Measurements from ENCODE around the gene METTL21A. TPM values are rescaled to one million over a fixed set of nuclear protein-coding genes. Genes with fewer than 3 reads are reported as not detected.

The METTL21A gene
- total RNA-seq, 1 donor from 2014 or later: 4.7 TPM

GRCh38 chr2:207624185-207625013 lies 795 bp downstream of the METTL21A start:
- no peaks in the 10 kb centered on the region for H3K9me3 ChIP-seq (ENCODE audit: control insufficient read depth in 3 of 3, low read length in 3 of 3)
- H3K4me3 ChIP-seq (ENCODE audit: low read length in 3 of 3): peak overlapping the region; percentile 89 to 96 (median 90)
- H3K9ac ChIP-seq (ENCODE audit: low read depth in 1 of 3, low read length in 3 of 3): peak overlapping the region; percentile 80 to 87 (median 81)
- no peaks in the 10 kb centered on the region for H3K27me3 ChIP-seq (ENCODE audit: control insufficient read depth in 3 of 3, insufficient read depth in 3 of 3, low read length in 3 of 3)
- H3K4me1 ChIP-seq (ENCODE audit: control insufficient read depth in 3 of 3, insufficient read depth in 3 of 3, low read length in 3 of 3): peaks cover 9 to 17% (median 11%) of the 10 kb centered on the region in 3 donors
- peak overlapping the region; percentile 86 for H3K27ac ChIP-seq (ENCODE audit: low read depth, low read length)
- H3K36me3 ChIP-seq (ENCODE audit: control insufficient read depth in 3 of 3, insufficient read depth in 3 of 3, low read length in 3 of 3): peaks cover 8 to 10% (median 9%) of the 10 kb centered on the region in 3 donors

GRCh38 chr2:207621501-207622039 lies 3.6 kb downstream of the METTL21A start:
- Histone ChIP-seq H3K4me3 (ENCODE audit: low read length in 3 of 3) (no peak overlapping the region), H3K4me1 (ENCODE audit: control insufficient read depth in 3 of 3, insufficient read depth in 3 of 3, low read length in 3 of 3) (peaks cover 9 to 17% (median 11%) of the 10 kb centered on the region in 3 donors), H3K9ac (ENCODE audit: low read depth in 1 of 3, low read length in 3 of 3) (no peak overlapping the region), H3K27ac (ENCODE audit: low read depth, low read length) (no peak overlapping the region), H3K9me3 (ENCODE audit: control insufficient read depth in 3 of 3, low read length in 3 of 3) (no peaks in the 10 kb centered on the region), H3K36me3 (ENCODE audit: control insufficient read depth in 3 of 3, insufficient read depth in 3 of 3, low read length in 3 of 3) (peaks cover 9 to 19% (median 13%) of the 10 kb centered on the region in 3 donors), H3K27me3 (ENCODE audit: control insufficient read depth in 3 of 3, insufficient read depth in 3 of 3, low read length in 3 of 3) (no peaks in the 10 kb centered on the region)

- H3K4me1 ChIP-seq (ENCODE audit: control insufficient read depth in 3 of 3, insufficient read depth in 3 of 3, low read length in 3 of 3): peaks cover 9 to 11% (median 10%) of the 10 kb centered on the region in 3 donors
- H3K36me3 ChIP-seq (ENCODE audit: control insufficient read depth in 3 of 3, insufficient read depth in 3 of 3, low read length in 3 of 3): peaks cover 11 to 19% (median 13%) of the 10 kb centered on the region in 3 donors
- no peaks in the 10 kb centered on the region for H3K9me3 ChIP-seq (ENCODE audit: control insufficient read depth in 3 of 3, low read length in 3 of 3)
- H3K27ac ChIP-seq (ENCODE audit: low read depth, low read length): no peak overlapping the region
- no peaks in the 10 kb centered on the region for H3K27me3 ChIP-seq (ENCODE audit: control insufficient read depth in 3 of 3, insufficient read depth in 3 of 3, low read length in 3 of 3)
- H3K4me3 ChIP-seq (ENCODE audit: low read length in 3 of 3): no peak overlapping the region
- H3K9ac ChIP-seq (ENCODE audit: low read depth in 1 of 3, low read length in 3 of 3): no peak overlapping the region
These were observed 5.4 kb downstream of the METTL21A start for GRCh38 chr2:207619764-207620203.

- no peaks in the 10 kb centered on the region for H3K27me3 ChIP-seq (ENCODE audit: control insufficient read depth in 3 of 3, insufficient read depth in 3 of 3, low read length in 3 of 3)
- no peaks in the 10 kb centered on the region for H3K9me3 ChIP-seq (ENCODE audit: control insufficient read depth in 3 of 3, low read length in 3 of 3)
- H3K4me3 ChIP-seq (ENCODE audit: low read length in 3 of 3): no peak overlapping the region
- H3K4me1 ChIP-seq (ENCODE audit: control insufficient read depth in 3 of 3, insufficient read depth in 3 of 3, low read length in 3 of 3): no peaks in the 10 kb centered on the region
- H3K9ac ChIP-seq (ENCODE audit: low read depth in 1 of 3, low read length in 3 of 3): no peak overlapping the region
- H3K36me3 ChIP-seq (ENCODE audit: control insufficient read depth in 3 of 3, insufficient read depth in 3 of 3, low read length in 3 of 3): peaks cover 11 to 16% (median 13%) of the 10 kb centered on the region in 3 donors
- no peak overlapping the region for H3K27ac ChIP-seq (ENCODE audit: low read depth, low read length)
These were observed 8.1 kb downstream of the METTL21A start for GRCh38 chr2:207617011-207617671.

- no peaks in the 10 kb centered on the region for H3K4me1 ChIP-seq (ENCODE audit: control insufficient read depth in 3 of 3, insufficient read depth in 3 of 3, low read length in 3 of 3)
- peaks cover 5 to 13% (median 5%) of the 10 kb centered on the region in 3 donors for H3K36me3 ChIP-seq (ENCODE audit: control insufficient read depth in 3 of 3, insufficient read depth in 3 of 3, low read length in 3 of 3)
- H3K4me3 ChIP-seq (ENCODE audit: low read length in 3 of 3): no peak overlapping the region
- no peak overlapping the region for H3K9ac ChIP-seq (ENCODE audit: low read depth in 1 of 3, low read length in 3 of 3)
- H3K27ac ChIP-seq (ENCODE audit: low read depth, low read length): no peak overlapping the region
- H3K27me3 ChIP-seq (ENCODE audit: control insufficient read depth in 3 of 3, insufficient read depth in 3 of 3, low read length in 3 of 3): no peaks in the 10 kb centered on the region
- H3K9me3 ChIP-seq (ENCODE audit: control insufficient read depth in 3 of 3, low read length in 3 of 3): no peaks in the 10 kb centered on the region
These were observed 9.0 kb downstream of the METTL21A start for GRCh38 chr2:207616185-207616584.

GRCh38 chr2:207614824-207615223 lies 10.4 kb downstream of the METTL21A start:
- Histone ChIP-seq H3K27ac (ENCODE audit: low read depth, low read length) (no peak overlapping the region), H3K36me3 (ENCODE audit: control insufficient read depth in 3 of 3, insufficient read depth in 3 of 3, low read length in 3 of 3) (peaks cover 2 to 9% (median 5%) of the 10 kb centered on the region in 3 donors), H3K4me3 (ENCODE audit: low read length in 3 of 3) (no peak overlapping the region)

GRCh38 chr2:207612714-207613113 lies 12.5 kb downstream of the METTL21A start:
- Histone ChIP-seq H3K9me3 (ENCODE audit: control insufficient read depth in 3 of 3, low read length in 3 of 3) (no peaks in the 10 kb centered on the region), H3K27ac (ENCODE audit: low read depth, low read length) (no peak overlapping the region), H3K4me1 (ENCODE audit: control insufficient read depth in 3 of 3, insufficient read depth in 3 of 3, low read length in 3 of 3) (no peaks in the 10 kb centered on the region), H3K9ac (ENCODE audit: low read depth in 1 of 3, low read length in 3 of 3) (no peak overlapping the region), H3K4me3 (ENCODE audit: low read length in 3 of 3) (no peak overlapping the region), H3K36me3 (ENCODE audit: control insufficient read depth in 3 of 3, insufficient read depth in 3 of 3, low read length in 3 of 3) (peaks cover 2 to 5% (median 5%) of the 10 kb centered on the region in 3 donors), H3K27me3 (ENCODE audit: control insufficient read depth in 3 of 3, insufficient read depth in 3 of 3, low read length in 3 of 3) (no peaks in the 10 kb centered on the region)

More at GRCh38 chr2:207614824-207615223, 10.4 kb downstream of the METTL21A start:
- Histone ChIP-seq H3K9me3 (ENCODE audit: control insufficient read depth in 3 of 3, low read length in 3 of 3) (no peaks in the 10 kb centered on the region), H3K27me3 (ENCODE audit: control insufficient read depth in 3 of 3, insufficient read depth in 3 of 3, low read length in 3 of 3) (no peaks in the 10 kb centered on the region), H3K9ac (ENCODE audit: low read depth in 1 of 3, low read length in 3 of 3) (no peak overlapping the region), H3K4me1 (ENCODE audit: control insufficient read depth in 3 of 3, insufficient read depth in 3 of 3, low read length in 3 of 3) (no peaks in the 10 kb centered on the region)

GRCh38 chr2:207606829-207607228 lies 18.4 kb downstream of the METTL21A start:
- Histone ChIP-seq H3K9me3 (ENCODE audit: control insufficient read depth in 3 of 3, low read length in 3 of 3) (no peaks in the 10 kb centered on the region), H3K4me1 (ENCODE audit: control insufficient read depth in 3 of 3, insufficient read depth in 3 of 3, low read length in 3 of 3) (no peaks in the 10 kb centered on the region), H3K36me3 (ENCODE audit: control insufficient read depth in 3 of 3, insufficient read depth in 3 of 3, low read length in 3 of 3) (peaks cover 0 to 1% (median 0%) of the 10 kb centered on the region in 3 donors), H3K4me3 (ENCODE audit: low read length in 3 of 3) (no peak overlapping the region), H3K27ac (ENCODE audit: low read depth, low read length) (no peak overlapping the region), H3K9ac (ENCODE audit: low read depth in 1 of 3, low read length in 3 of 3) (no peak overlapping the region), H3K27me3 (ENCODE audit: control insufficient read depth in 3 of 3, insufficient read depth in 3 of 3, low read length in 3 of 3) (no peaks in the 10 kb centered on the region)

GRCh38 chr2:207606399-207606798 lies 18.8 kb downstream of the METTL21A start:
- Histone ChIP-seq H3K27ac (ENCODE audit: low read depth, low read length) (no peak overlapping the region), H3K36me3 (ENCODE audit: control insufficient read depth in 3 of 3, insufficient read depth in 3 of 3, low read length in 3 of 3) (peaks cover 0 to 1% (median 0%) of the 10 kb centered on the region in 3 donors), H3K9me3 (ENCODE audit: control insufficient read depth in 3 of 3, low read length in 3 of 3) (no peaks in the 10 kb centered on the region), H3K27me3 (ENCODE audit: control insufficient read depth in 3 of 3, insufficient read depth in 3 of 3, low read length in 3 of 3) (no peaks in the 10 kb centered on the region), H3K4me1 (ENCODE audit: control insufficient read depth in 3 of 3, insufficient read depth in 3 of 3, low read length in 3 of 3) (no peaks in the 10 kb centered on the region), H3K4me3 (ENCODE audit: low read length in 3 of 3) (no peak overlapping the region), H3K9ac (ENCODE audit: low read depth in 1 of 3, low read length in 3 of 3) (no peak overlapping the region)
